ENCODE measurements around the gene GNPNAT1. TPM values are rescaled to one million over a fixed set of nuclear protein-coding genes. Genes with fewer than 3 reads are reported as not detected.

Gene GNPNAT1
- total and polyA plus RNA-seq, 9 of the 15 experiments (the other 6 are each of a cell fraction or from before 2014, with no cell fraction given) = 15.8 to 27.7 (median 25.3) TPM

GRCh38 chr14:52792097-52792415 is 649 bp upstream of the GNPNAT1 start:
- Histone ChIP-seq H3K4me1 (replicated peaks in 1 of 2; ENCODE audit: control insufficient read depth in 2 of 2, insufficient read depth in 2 of 2, low read length in 2 of 2) (peaks cover 10 to 16% of the 10 kb centered on the region in 2 experiments; a peak in 4 of 5 replicates), H2AFZ (ENCODE audit: low read depth, low read length) (peak overlapping the region; percentile 96), H3K4me3 (peak overlapping the region; percentile 66), H3K9ac (ENCODE audit: insufficient read depth in 1 of 2, low read depth in 2 of 2, low read length in 2 of 2) (peak overlapping the region; percentile 15 to 76; a peak in 3 of 4 replicates), H3K9me3 (replicated peaks; ENCODE audit: control insufficient read depth, insufficient read depth, low read depth, low read length) (no peaks in the 10 kb centered on the region), H3K9me1 (ENCODE audit: control insufficient read depth, insufficient read depth, low read length) (no peaks in the 10 kb centered on the region), H4K20me1 (replicated peaks; ENCODE audit: control insufficient read depth, insufficient read depth, low read length) (0 out of 2 replicates have a peak, but pooled peaks cover 4% of the 10 kb centered on the region), H3K36me3 (ENCODE audit: control insufficient read depth, insufficient read depth, low read length) (peaks cover 5% of the 10 kb centered on the region; the same call in 1 of the 3 replicates), H3K27ac (ENCODE audit: extremely low read depth, low read depth, low read length) (peak overlapping the region; percentile 82), H3K27me3 (ENCODE audit: control insufficient read depth in 2 of 2, insufficient read depth in 2 of 2, low read length in 2 of 2) (no peaks in the 10 kb centered on the region), H3K79me2 (ENCODE audit: control insufficient read depth, insufficient read depth, low read length) (peaks cover 44% of the 10 kb centered on the region), H3K4me2 (ENCODE audit: insufficient read depth, low read length) (peak overlapping the region; percentile 84)
- ChIA-PET POLR2A (interaction anchor here (0.6 kb wide), 1 partner anchor 342 kb away, joined by 3 read pairs; no protein-coding TSS in a partner anchor), CTCF (ENCODE audit: low intra/inter-chr PET ratio) (no interaction called here)
- BruUV-seq (replicated peaks) = TSS peak; percentile 91
- no peak for DNase-seq (ENCODE audit: extremely low read depth in 1 of 4, low spot score in 3 of 4)
- intact Hi-C loops (cut with micrococcal nuclease) (loop anchor here (10.0 kb wide), 1 partner anchor 363 kb away; the partner anchor contains the start of gene DDHD1), in situ Hi-C loops (cut with MboI) (no loop called here)
- FAIRE-seq = peak; percentile 15
- ATAC-seq = no peak
- WGBS (ENCODE audit: insufficient coverage, low coverage, missing lambda C conversion rate) = 55% methylated on average over 7 of the region's 7 CpGs
- TF ChIP-seq CHD1 (IDR thresholded peaks at IDR 0.05; ENCODE audit: low read length) = no peak
- TF ChIP-seq PBX2 (CRISPR knock-in tag; IDR thresholded peaks at IDR 0.05; ENCODE audit: low read depth) = no peak
- no peak for TF ChIP-seq PBX2 (tag; conservative IDR thresholded peaks at IDR 0.05; ENCODE audit: low read depth)
- no peak for TF ChIP-seq SRSF3 (IDR thresholded peaks at IDR 0.05; ENCODE audit: insufficient read depth, low read length)
